Muscle layer of duodenum (tissue), 2 donors: ENCODE data around the gene CDK14.

ENCODE experiments used
- H3K27ac ChIP-seq: one replicate; pipeline ENCODE4 v1.7.0; 2013; ENCODE audit warnings: mild to moderate bottlenecking, low read length
- H3K27me3 ChIP-seq: one replicate; pipeline ENCODE4 v1.7.0; 2013; ENCODE audit warnings: low read depth, mild to moderate bottlenecking, control low read depth, low read length
- H3K36me3 ChIP-seq, 2 donors: one replicate each; pipeline ENCODE4 v1.7.0; 2013; ENCODE audit warnings: low read length in 2 of 2, control low read depth in 1 of 2, mild to moderate bottlenecking in 1 of 2; ENCODE audit not compliant: insufficient read depth in 2 of 2, control insufficient read depth in 1 of 2
- H3K4me1 ChIP-seq, 2 donors: one replicate each; pipeline ENCODE4 v1.7.0; 2013; ENCODE audit warnings: low read length in 2 of 2, mild to moderate bottlenecking in 2 of 2, control low read depth in 1 of 2, moderate library complexity in 1 of 2; ENCODE audit not compliant: insufficient read depth in 2 of 2, control insufficient read depth in 1 of 2
- H3K4me3 ChIP-seq, 2 donors: one replicate each; pipeline ENCODE4 v1.7.0; 2013; ENCODE audit warnings: low read length in 2 of 2, low read depth in 1 of 2, mild to moderate bottlenecking in 1 of 2
- H3K9me3 ChIP-seq, 2 donors: one replicate each; pipeline ENCODE4 v1.7.0; 2013; ENCODE audit warnings: low read length in 2 of 2, control low read depth in 1 of 2, mild to moderate bottlenecking in 1 of 2; ENCODE audit not compliant: control insufficient read depth in 1 of 2
- donor health status: healthy.

Gene CDK14

DNA sequence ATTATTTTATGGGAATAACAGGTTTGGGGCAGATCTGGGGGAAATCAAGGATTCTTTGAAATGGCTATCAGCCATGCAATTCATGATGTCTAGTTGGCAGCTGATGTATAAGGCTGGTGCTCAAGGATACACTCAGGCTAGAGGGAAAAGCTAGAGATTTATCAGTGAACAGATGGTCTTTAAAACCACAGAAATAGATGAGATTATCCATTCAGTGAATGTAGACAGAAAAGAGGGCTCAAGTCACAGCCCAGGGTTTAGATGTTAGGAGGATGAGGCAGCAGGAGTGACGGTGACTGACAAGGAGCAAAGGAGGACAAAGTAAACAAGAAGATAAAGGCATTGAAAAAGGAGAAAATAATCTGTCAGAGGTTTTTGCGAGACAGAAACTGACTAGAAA, 238.7 kb downstream of the CDK14 start:
- no peaks in the 10 kb centered on the region for H3K4me1 ChIP-seq
- no peaks in the 10 kb centered on the region for H3K9me3 ChIP-seq
- H3K27ac ChIP-seq: no peak overlapping the region
- H3K4me3 ChIP-seq: no peak overlapping the region
- H3K27me3 ChIP-seq: no peaks in the 10 kb centered on the region
- H3K36me3 ChIP-seq: no peaks in the 10 kb centered on the region

GRCh38 chr7:90835861-90836260, 239.7 kb downstream of the CDK14 start:
- Histone ChIP-seq H3K27ac (no peak overlapping the region), H3K36me3 (no peaks in the 10 kb centered on the region), H3K9me3 (no peaks in the 10 kb centered on the region), H3K27me3 (no peaks in the 10 kb centered on the region), H3K4me3 (no peak overlapping the region), H3K4me1 (no peaks in the 10 kb centered on the region)

DNA sequence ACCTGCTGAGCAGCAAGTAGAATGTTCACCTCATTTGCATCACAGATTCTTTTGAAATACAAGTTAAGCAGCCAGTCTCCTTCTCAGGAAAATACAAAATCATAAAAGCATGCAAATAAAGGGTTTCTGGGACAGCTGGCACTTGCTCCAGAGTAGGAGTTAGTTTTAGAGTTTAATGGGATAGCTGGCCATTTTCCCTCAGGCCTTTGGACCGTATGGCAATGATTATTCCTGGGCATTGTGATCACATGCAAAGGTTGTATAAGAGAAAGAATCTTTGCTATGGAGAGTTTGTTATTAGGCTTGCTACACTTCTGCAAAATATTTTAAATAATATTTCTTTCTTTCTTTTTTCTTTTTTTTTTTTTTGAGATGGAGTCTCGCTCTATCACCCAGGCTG, 240.8 kb downstream of the CDK14 start:
- no peak overlapping the region for H3K4me3 ChIP-seq
- H3K27ac ChIP-seq: no peak overlapping the region
- no peaks in the 10 kb centered on the region for H3K27me3 ChIP-seq
- H3K36me3 ChIP-seq: no peaks in the 10 kb centered on the region
- no peaks in the 10 kb centered on the region for H3K4me1 ChIP-seq
- H3K9me3 ChIP-seq: no peaks in the 10 kb centered on the region

GRCh38 chr7:90838799-90839198, 242.7 kb downstream of the CDK14 start:
- H3K36me3 ChIP-seq: no peaks in the 10 kb centered on the region
- H3K27me3 ChIP-seq: no peaks in the 10 kb centered on the region
- H3K27ac ChIP-seq: no peak overlapping the region

GRCh38 chr7:90839316-90839715, 243.2 kb downstream of the CDK14 start:
- peaks cover 0 to 10% of the 10 kb centered on the region in 2 donors for H3K4me1 ChIP-seq
- no peak overlapping the region for H3K4me3 ChIP-seq
- H3K36me3 ChIP-seq: no peaks in the 10 kb centered on the region
- no peak overlapping the region for H3K27ac ChIP-seq
- H3K9me3 ChIP-seq: no peaks in the 10 kb centered on the region
- H3K27me3 ChIP-seq: no peaks in the 10 kb centered on the region

More at GRCh38 chr7:90838799-90839198, 242.7 kb downstream of the CDK14 start:
- H3K9me3 ChIP-seq: no peaks in the 10 kb centered on the region
- no peak overlapping the region for H3K4me3 ChIP-seq
- H3K4me1 ChIP-seq: peaks cover 0 to 6% of the 10 kb centered on the region in 2 donors

- H3K27ac ChIP-seq: no peak overlapping the region
Measured at GRCh38 chr7:90839727-90840291, 243.7 kb downstream of the CDK14 start.

DNA sequence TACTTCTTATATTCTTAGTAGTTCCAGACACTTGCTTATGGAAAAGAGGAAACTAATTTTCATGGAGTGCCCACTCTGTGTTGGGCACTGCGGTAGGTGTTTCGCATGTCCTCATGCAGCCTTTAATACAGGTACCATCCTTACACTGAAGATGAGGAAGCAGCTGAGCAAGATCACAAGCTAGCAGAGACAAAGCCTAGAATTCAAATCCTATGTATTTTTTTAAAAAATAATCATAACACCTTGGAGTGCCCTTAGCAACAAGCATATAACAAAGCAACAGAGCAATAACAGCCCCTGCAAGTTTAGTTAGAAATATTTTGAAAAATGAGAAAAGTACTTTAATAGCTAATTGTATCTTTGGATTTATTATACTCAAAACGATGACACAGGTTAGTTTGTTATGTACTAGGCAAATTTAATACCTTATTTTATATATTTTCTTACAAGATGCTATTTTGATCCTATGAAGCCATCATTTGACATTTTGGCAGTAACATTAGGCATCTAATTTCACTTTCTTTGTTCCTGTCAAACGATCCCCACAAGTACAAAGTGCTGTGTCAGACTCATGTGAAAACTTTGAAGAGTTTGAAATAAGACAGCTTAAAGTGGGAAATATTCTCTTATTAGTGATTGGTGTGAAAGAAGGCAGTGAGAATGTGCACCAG, 245.8 kb downstream of the CDK14 start:
- Histone ChIP-seq H3K27ac (no peak overlapping the region), H3K27me3 (no peaks in the 10 kb centered on the region), H3K36me3 (no peaks in the 10 kb centered on the region), H3K4me3 (no peak overlapping the region), H3K4me1 (peaks cover 0 to 10% of the 10 kb centered on the region in 2 donors), H3K9me3 (no peaks in the 10 kb centered on the region)

More at GRCh38 chr7:90839727-90840291, 243.7 kb downstream of the CDK14 start:
- Histone ChIP-seq H3K4me1 (peaks cover 0 to 10% of the 10 kb centered on the region in 2 donors), H3K9me3 (no peaks in the 10 kb centered on the region), H3K27me3 (no peaks in the 10 kb centered on the region), H3K4me3 (no peak overlapping the region), H3K36me3 (no peaks in the 10 kb centered on the region)

DNA sequence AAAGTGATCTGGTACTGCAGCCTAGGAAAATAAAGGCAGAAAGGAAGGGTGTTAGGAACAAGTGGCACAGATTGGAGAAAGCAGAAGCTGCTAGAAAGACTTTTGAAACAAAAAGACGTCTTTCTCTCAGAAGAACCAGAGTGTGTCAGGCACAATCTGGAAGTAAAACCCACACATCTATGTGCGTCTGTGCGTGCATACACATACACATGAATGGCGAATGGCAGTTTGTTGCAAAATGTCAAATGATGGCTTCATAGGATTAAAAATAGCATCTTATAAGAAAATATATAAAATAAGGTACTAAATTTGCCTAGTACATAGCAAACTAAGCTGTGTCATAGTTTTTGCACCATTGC, 246.3 kb downstream of the CDK14 start:
- no peaks in the 10 kb centered on the region for H3K9me3 ChIP-seq
- no peak overlapping the region for H3K4me3 ChIP-seq
- peaks cover 0 to 10% of the 10 kb centered on the region in 2 donors for H3K4me1 ChIP-seq
- no peaks in the 10 kb centered on the region for H3K36me3 ChIP-seq
- no peaks in the 10 kb centered on the region for H3K27me3 ChIP-seq
- H3K27ac ChIP-seq: no peak overlapping the region

DNA sequence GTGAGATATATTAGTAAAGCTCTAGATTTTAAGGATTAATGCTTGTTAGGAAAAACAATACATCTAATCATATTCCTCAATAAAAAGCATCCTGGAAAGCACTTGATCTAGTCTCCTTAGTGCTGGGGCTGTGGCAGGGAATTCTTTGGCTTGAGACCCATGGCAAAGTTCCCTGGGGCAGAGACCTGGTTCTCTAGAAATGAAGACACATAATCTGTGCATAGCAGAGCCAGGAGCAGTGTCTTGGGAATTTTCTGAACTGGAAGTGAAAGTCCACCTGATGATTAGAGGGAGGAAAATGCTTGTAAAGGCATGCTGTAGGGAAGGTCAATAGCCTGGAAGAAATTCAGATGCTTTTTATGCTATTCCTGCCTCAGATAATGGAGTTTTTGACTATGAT, 247.4 kb downstream of the CDK14 start:
- H3K9me3 ChIP-seq: no peaks in the 10 kb centered on the region
- H3K4me1 ChIP-seq: peaks cover 0 to 10% of the 10 kb centered on the region in 2 donors
- no peaks in the 10 kb centered on the region for H3K36me3 ChIP-seq
- no peak overlapping the region for H3K27ac ChIP-seq
- H3K4me3 ChIP-seq: no peak overlapping the region
- H3K27me3 ChIP-seq: no peaks in the 10 kb centered on the region

DNA sequence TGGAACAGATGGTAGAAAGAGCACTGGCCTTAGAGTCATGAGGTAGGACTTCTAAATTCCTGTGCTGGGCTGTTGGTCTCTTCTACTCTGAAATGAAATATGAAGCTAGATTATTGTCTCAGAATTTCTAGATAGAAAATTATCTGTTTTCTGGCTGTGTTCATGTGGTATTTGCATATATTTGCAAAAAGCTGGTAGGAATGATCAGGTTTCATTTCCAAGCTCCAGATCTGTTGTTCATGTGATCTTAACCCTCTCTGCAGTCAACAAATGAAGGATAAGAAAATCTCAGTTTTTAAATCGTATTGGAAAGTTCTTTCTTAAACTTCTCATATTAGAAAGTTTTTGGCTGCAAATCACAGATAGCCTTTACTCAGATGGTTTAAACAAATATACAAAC, 248.3 kb downstream of the CDK14 start:
- Histone ChIP-seq H3K4me1 (peaks cover 0 to 10% of the 10 kb centered on the region in 2 donors), H3K4me3 (no peak overlapping the region), H3K9me3 (no peaks in the 10 kb centered on the region), H3K36me3 (no peaks in the 10 kb centered on the region), H3K27ac (no peak overlapping the region), H3K27me3 (no peaks in the 10 kb centered on the region)

GRCh38 chr7:90846192-90846591, 250.1 kb downstream of the CDK14 start:
- Histone ChIP-seq H3K9me3 (no peaks in the 10 kb centered on the region), H3K4me1 (peaks cover 0 to 10% of the 10 kb centered on the region in 2 donors), H3K27ac (no peak overlapping the region), H3K27me3 (no peaks in the 10 kb centered on the region), H3K36me3 (no peaks in the 10 kb centered on the region), H3K4me3 (no peak overlapping the region)

DNA sequence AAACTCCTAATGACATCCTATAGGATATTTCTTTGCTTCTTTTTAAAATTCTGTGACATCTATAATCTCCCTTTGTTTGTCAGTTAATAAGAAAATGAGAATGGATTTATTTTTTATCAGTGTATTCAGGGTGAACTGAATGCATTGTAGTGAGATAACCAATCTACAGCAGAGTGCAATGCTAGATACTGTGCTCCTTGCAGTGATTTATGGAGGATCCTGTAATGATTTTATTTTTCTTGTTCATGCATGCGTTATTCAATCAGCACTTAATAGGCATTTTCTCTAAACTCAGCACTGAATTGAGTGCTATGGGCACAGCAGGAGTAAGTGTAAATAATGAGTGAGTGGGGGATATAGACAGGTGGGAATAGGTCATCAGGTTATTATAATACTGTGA, 253.9 kb downstream of the CDK14 start:
- H3K4me1 ChIP-seq: no peaks in the 10 kb centered on the region
- no peak overlapping the region for H3K27ac ChIP-seq
- H3K9me3 ChIP-seq: no peaks in the 10 kb centered on the region
- H3K27me3 ChIP-seq: no peaks in the 10 kb centered on the region
- no peaks in the 10 kb centered on the region for H3K36me3 ChIP-seq
- H3K4me3 ChIP-seq: no peak overlapping the region
